ENCODE data around the gene THAP7. TPM values are rescaled to one million over a fixed set of nuclear protein-coding genes. Genes with fewer than 3 reads are reported as not detected.

THAP7 gene
- total RNA-seq, 1 experiment from 2014 or later, result 24.6 TPM

DNA sequence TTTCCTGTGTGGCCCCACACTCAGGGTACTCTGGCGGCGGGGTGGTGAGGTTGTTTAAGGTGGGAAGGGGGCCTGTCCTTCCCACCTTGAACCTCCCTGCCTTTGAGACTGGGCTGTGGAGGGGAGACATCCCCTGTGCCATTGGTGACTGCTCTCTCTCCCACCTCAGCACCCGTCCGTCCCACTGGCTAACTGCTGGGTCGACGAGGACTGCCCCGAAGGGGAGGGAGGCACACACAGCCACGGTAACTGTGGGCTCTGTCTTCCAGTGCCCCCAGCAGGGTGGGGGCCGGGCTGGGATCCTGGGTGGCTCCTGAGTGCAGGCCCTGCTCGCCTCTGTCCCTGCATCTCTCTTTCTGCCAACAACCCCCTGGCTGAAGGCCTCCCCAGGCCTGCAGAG lies 20.6 kb upstream of the THAP7 start:
- no peak overlapping the region for H3K27ac Mint-ChIP-seq
- peaks cover 11% of the 10 kb centered on the region for H3K27me3 Mint-ChIP-seq (ENCODE audit: low read depth)

More for the DNA sequence above, 20.6 kb upstream of the THAP7 start:
- no peak overlapping the region for H4K91ac ChIP-seq (ENCODE audit: insufficient read length, low read depth, low read length)
- no peaks in the 10 kb centered on the region for H3K9me3 ChIP-seq (ENCODE audit: control insufficient read depth, low read depth, low read length)
- H2BK20ac ChIP-seq (ENCODE audit: low read depth, low read length, poor library complexity, severe bottlenecking), result no peak overlapping the region
- H3K23me2 ChIP-seq (ENCODE audit: insufficient read length, low read depth, low read length, poor library complexity, severe bottlenecking), result no peaks in the 10 kb centered on the region
- H3K36me3 Mint-ChIP-seq (ENCODE audit: insufficient read depth in 1 of 3, low read depth in 3 of 3), result no peaks in the 10 kb centered on the region
- no peaks in the 10 kb centered on the region for H3K4me1 ChIP-seq (ENCODE audit: insufficient read depth, low read length)
- WGBS (ENCODE audit: extremely low coverage, insufficient read length, low lambda C conversion rate), result no CpG with 5 or more reads among the region's 10 CpGs
- TF ChIP-seq, protein P1, sequence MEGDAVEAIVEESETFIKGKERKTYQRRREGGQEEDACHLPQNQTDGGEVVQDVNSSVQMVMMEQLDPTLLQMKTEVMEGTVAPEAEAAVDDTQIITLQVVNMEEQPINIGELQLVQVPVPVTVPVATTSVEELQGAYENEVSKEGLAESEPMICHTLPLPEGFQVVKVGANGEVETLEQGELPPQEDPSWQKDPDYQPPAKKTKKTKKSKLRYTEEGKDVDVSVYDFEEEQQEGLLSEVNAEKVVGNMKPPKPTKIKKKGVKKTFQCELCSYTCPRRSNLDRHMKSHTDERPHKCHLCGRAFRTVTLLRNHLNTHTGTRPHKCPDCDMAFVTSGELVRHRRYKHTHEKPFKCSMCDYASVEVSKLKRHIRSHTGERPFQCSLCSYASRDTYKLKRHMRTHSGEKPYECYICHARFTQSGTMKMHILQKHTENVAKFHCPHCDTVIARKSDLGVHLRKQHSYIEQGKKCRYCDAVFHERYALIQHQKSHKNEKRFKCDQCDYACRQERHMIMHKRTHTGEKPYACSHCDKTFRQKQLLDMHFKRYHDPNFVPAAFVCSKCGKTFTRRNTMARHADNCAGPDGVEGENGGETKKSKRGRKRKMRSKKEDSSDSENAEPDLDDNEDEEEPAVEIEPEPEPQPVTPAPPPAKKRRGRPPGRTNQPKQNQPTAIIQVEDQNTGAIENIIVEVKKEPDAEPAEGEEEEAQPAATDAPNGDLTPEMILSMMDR (conservative IDR thresholded peaks at IDR 0.05), result no peak
- no peak overlapping the region for H3K56ac ChIP-seq (ENCODE audit: insufficient read length, low read depth, low read length)
- H2BK5ac ChIP-seq (ENCODE audit: insufficient read length, low read length), result no peak overlapping the region
- no peaks in the 10 kb centered on the region for H4K20me1 ChIP-seq (ENCODE audit: control insufficient read depth, insufficient read depth, insufficient read length)
- H2BK12ac ChIP-seq (ENCODE audit: insufficient read length, low read depth, low read length), result no peak overlapping the region
- no peak overlapping the region for H2BK15ac ChIP-seq (ENCODE audit: low read depth, low read length)
- no peak overlapping the region for H2AK5ac ChIP-seq (ENCODE audit: insufficient read length, low read length)
- H3K79me1 ChIP-seq (ENCODE audit: insufficient read depth, low read depth, low read length, poor library complexity, severe bottlenecking), result no peaks in the 10 kb centered on the region
- no peak overlapping the region for H2BK120ac ChIP-seq (ENCODE audit: low read depth, low read length, poor library complexity, severe bottlenecking)
- no peak for DNase-seq
- no peak overlapping the region for H4K8ac ChIP-seq (replicated peaks; ENCODE audit: insufficient read length, low read depth, low read length)
- no peak overlapping the region for H2AFZ ChIP-seq (ENCODE audit: low read length)
- H3K9ac ChIP-seq (ENCODE audit: extremely low read depth, insufficient read length, low read length), result no peak overlapping the region
- no peak overlapping the region for H3K4me2 ChIP-seq (ENCODE audit: insufficient read depth, insufficient read length, low read length)
- no peak overlapping the region for H3T11ph ChIP-seq (ENCODE audit: low read length)
- H3K27me3 ChIP-seq (ENCODE audit: insufficient read depth, low read length), result no peaks in the 10 kb centered on the region
- peaks cover 3 to 10% of the 10 kb centered on the region in 2 experiments; a peak in 3 of 4 replicates for H3K4me1 Mint-ChIP-seq
- H3K23ac ChIP-seq (ENCODE audit: insufficient read length, low read depth, low read length), result no peak overlapping the region
- peaks cover 6 to 8% of the 10 kb centered on the region in 2 experiments; a peak in 4 of 5 replicates for H3K9me3 Mint-ChIP-seq
- no peak overlapping the region for H3K27ac ChIP-seq (ENCODE audit: insufficient read length, low read depth, low read length)
- H3K79me2 ChIP-seq (ENCODE audit: insufficient read depth, low read length), result no peaks in the 10 kb centered on the region
- H4K5ac ChIP-seq (ENCODE audit: insufficient read length, low read depth, low read length), result no peak overlapping the region
- no peak overlapping the region for H3K14ac ChIP-seq (ENCODE audit: insufficient read depth, low read length)
- H3K18ac ChIP-seq (ENCODE audit: insufficient read length, low read depth, low read length), result no peak overlapping the region
- H3K4me3 Mint-ChIP-seq, result no peak overlapping the region
- no peak overlapping the region for H3K4ac ChIP-seq (ENCODE audit: low read depth, low read length)

All from H9 (cell line).